Uterine smooth muscle cell (primary cell): Measurements from ENCODE around the gene NAA15. TPM values are rescaled to one million over a fixed set of nuclear protein-coding genes. Genes with fewer than 3 reads are reported as not detected.

Experiments used
- total RNA-seq: library from RNA; depleted of rRNA; stranded (reverse); fragments of >200 nt; gene quantifications from 2 replicates; pipeline ENCODE4 v1.2.3, GENCODE V29; 2014

NAA15 gene
- total RNA-seq, result 35.1 and 45.3 TPM in 2 replicates

GRCh38 chr4:139301113-139301820 lies at the start of gene NAA15:
TSS of gene NAA15 (plus strand) at chr4:139301505. CDS start at chr4:139301778, 273 bp downstream.

GRCh38 chr4:139279760-139280620 lies 21.3 kb upstream of the NAA15 start, which contains the start of gene MGARP:
TSS of gene MGARP (minus strand) at chr4:139280225. CDS start at chr4:139280158, 67 bp downstream.

GRCh38 chr4:139301821-139302611 lies 711 bp downstream of the NAA15 start, which contains the start of gene NDUFC1:
TSS of gene NDUFC1 (minus strand) at chr4:139302477. CDS start at chr4:139295798, 6,679 bp downstream.

DNA sequence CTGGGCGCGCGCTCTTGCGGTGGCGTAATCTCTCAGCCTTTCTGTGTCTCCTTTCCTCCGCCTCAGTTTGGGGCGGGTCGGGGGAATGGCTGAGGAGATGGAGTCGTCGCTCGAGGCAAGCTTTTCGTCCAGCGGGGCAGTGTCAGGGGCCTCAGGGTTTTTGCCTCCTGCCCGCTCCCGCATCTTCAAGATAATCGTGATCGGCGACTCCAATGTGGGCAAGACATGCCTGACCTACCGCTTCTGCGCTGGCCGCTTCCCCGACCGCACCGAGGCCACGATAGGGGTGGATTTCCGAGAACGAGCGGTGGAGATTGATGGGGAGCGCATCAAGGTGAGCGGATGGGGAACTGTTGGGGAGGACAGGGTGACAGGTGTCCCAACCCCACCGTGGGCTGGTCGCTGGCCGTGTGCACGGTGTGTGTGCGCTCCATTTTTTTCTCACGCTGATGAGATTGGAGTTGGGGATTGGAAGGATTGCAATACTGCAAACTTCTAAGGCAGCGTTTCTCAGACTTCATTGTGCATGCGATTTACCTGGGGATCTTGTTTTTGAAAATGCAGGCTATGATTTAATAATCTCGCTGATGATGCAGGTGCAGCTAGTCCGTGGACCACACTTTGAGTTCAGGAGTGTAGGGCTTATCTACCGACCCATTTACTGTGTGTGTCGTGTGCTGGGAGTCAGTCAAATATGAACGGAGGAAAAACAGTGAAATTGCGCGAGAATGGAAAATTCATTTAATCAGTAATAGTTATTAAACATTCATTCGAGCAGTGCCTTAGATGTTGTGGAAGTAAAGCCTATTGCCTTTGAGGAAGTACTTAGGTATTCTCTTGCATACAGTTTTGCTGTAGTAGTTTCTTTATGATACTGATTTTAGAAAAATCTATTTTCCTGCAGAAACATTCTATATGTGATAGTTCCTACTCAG lies 153.1 kb downstream of the NAA15 start, which contains the start of gene RAB33B:
Gene RAB33B, plus strand, starts transcription at position 11 of the 935 bp plus-strand sequence. Its CDS starts 75 bp downstream, at position 86.

Other genes with a start within 250 kb of the NAA15 start
- gene ELF2, start 124.3 kb upstream of the NAA15 start, total RNA-seq, result 30.0 and 32.5 TPM in 2 replicates
- 3.1 and 8.0 TPM in 2 replicates for gene MGARP, start 21.3 kb upstream of the NAA15 start, total RNA-seq
- 27.2 and 29.1 TPM in 2 replicates for gene NDUFC1, start 972 bp downstream of the NAA15 start, total RNA-seq
- 11.2 and 20.2 TPM in 2 replicates for gene RAB33B, start 152.6 kb downstream of the NAA15 start, total RNA-seq